ENCODE data around the gene COX7C.

The COX7C gene

DNA sequence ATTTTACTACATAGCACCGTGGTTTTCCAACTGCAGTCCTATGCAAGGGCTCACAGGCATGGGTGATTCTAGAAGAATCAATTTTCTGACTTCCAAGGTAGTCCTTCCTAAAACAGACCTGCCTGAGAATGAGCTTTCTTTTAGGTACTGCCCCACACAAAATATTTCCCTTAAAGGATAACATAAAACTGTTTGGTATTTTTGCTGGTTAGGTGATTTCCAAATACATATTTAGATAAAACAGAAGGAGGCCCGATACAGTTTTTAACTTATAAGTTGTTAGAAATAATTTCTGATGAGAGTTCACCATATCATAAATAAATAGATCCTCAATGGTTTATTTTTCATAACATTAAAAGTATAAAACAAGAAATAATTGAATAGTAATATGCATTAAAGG is 46.4 kb downstream of the COX7C start:
- no peak for DNase-seq (ENCODE audit: low read depth in 2 of 2)

DNA sequence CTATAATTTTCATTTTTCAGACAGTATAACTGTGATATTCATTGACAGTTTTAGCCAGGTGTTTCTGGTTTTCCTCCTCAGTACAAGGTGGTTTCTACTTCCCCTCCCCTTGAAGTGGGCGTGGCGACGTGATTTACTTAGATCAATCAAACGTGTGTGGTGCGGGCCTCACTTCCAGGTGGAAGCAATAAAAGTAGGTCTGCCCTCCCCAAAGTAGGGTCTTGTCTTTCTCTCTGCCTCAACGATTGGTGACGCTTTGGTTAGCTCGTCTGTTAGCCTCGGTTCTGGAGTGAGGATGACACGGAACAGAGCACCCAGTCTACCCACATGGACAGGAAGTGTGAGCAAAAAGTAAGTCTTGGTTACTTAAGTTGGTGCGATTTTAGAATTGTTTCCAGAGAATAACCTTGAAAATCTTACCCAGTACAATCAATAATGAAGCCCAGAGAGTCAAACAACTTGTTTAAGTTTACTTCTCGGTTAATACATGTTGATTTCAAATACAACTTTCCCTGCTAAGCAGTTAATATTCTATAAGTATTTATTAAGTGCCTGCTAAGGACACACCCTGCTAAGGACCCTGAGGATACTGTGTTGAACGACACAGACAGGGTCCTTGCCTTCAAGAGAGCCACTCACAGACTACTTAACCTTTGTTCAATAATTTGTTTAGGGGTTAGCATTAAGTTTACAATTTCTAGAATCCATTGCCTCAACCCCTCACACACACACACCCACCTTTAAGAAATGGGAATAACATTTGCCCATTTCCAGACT is 48.4 kb downstream of the COX7C start:
- DNase-seq (ENCODE audit: low read depth in 2 of 2): no peak

DNA sequence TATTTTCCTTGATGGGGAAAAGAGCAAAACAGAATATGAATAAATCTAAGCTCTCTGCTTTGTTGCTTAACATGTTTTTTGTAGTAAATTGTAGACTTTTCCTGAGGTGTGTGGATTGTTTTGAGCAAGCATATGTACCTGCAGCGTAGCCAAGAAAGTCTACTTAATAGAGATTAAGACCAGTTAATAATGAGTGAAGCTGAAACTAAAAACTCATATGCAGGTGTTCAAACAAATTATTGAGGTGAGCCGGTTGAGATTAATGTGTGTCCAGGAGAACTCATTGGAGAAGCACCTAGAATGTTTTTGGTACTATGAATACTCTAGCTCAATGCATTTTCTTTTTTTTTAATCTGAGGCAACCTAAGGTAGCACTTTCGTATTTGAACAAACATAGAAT is 49.2 kb downstream of the COX7C start:
- DNase-seq (ENCODE audit: low read depth in 2 of 2): no peak

Measured in fibroblast of skin of left biceps (primary cell).